GM19455 (cell line): ENCODE results near the gene SMG1.
"Not testable (repeated sequence)": the region's sequence is repeated elsewhere in the genome, so short reads cannot be mapped to it uniquely, and the experiment has no call there.

Experiments
- ATAC-seq: cut with Tn5 transposase; IDR thresholded peaks from one replicate; pipeline ENCODE4 v1.9.1; 2021; ENCODE audit not compliant: unreplicated experiment

The SMG1 gene

GRCh38 chr16:18801145-18801972 lies 124.8 kb downstream of the SMG1 start, which contains the start of gene ARL6IP1:
Gene ARL6IP1, minus strand, starts transcription at chr16:18801549. Its CDS starts 83 bp downstream, at chr16:18801466.
- peak; percentile 90 for ATAC-seq

DNA sequence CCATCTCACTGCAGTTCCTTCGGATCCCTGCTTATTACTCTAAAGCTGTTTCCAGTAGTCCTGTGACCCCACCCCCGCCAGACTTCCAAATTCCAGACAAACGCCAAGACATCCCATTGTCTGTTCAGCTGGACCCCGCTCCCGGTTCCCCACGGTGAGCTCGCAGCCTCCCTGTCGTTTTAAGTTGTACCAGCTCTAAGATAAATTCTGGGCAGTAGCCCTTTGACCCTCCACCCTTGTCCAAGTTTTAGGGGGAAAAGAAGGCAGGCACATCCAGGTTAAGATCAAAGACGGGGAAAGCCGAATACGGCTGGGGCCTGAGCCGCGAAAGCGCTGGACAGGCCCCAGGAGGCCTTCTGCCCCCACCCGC lies 125.4 kb downstream of the SMG1 start:
- no peak for ATAC-seq

- no peak for ATAC-seq
These were observed 125.9 kb downstream of the SMG1 start for GRCh38 chr16:18800293-18800692.

DNA sequence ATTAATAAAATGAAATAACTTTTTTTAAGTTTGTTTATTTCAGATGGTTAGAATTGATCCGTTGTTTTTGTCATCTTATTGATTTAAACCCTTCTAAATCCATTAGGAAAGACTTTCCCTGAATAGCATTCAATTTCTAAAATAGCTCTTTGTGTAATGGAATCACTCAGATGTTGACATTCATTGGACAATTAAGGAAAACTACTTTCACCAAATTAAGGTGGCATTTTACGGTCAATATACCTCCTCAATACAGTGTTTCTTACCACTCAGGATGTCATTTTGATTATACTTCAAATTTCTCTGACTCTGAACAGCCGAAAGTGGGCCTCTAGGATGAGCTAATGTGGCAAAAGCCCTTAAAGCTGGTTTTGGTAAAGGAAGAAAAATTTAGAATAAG lies 126.7 kb downstream of the SMG1 start:
- ATAC-seq: no peak

DNA sequence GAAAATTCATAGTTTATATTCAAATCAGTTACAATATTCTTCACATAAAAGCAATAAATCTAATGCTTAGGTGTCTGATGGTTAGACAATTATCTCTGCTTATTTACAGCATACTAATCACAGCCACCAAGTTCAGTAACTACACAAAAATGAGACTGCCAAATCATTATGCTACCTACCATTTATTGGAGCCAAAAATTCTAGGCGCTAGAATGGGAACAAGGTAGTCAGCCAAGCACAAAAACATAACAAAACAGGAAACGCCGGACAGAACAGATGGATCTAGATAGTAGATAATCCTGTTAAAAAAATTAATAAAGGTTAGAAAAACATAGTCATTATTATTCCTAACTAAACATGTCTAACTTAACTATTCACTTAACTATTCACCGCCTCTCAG lies 128.5 kb downstream of the SMG1 start:
- ATAC-seq: no peak

GRCh38 chr16:18796377-18796776 lies 129.8 kb downstream of the SMG1 start:
- no peak for ATAC-seq

DNA sequence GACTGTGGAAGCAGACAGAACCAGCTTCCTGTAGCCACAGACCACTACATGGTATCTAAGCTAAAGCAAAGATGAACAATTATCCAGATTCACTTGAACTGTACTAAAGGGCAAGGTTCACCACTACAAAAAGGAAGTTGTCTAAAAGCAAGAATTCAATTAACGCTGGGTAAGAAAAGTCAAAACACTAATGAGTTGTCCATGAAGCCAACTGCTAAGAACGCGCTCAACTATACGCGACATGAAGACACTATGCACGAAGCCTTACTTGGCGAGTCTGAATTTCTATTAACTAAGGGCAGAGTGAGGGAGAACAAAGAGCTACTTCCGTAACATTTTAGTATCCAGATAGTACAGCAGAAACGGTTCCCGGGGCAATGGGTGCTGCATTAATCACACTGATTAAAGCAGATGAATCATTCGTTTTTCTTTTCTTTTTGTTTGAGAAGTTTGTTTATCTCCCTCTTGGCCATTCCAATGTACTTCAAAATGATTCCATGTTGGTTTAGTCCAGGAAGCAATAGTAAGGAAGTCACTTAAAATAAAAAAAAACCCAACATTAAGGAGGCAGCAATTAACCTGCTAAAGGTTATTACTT lies 133.3 kb downstream of the SMG1 start:
- no peak for ATAC-seq

DNA sequence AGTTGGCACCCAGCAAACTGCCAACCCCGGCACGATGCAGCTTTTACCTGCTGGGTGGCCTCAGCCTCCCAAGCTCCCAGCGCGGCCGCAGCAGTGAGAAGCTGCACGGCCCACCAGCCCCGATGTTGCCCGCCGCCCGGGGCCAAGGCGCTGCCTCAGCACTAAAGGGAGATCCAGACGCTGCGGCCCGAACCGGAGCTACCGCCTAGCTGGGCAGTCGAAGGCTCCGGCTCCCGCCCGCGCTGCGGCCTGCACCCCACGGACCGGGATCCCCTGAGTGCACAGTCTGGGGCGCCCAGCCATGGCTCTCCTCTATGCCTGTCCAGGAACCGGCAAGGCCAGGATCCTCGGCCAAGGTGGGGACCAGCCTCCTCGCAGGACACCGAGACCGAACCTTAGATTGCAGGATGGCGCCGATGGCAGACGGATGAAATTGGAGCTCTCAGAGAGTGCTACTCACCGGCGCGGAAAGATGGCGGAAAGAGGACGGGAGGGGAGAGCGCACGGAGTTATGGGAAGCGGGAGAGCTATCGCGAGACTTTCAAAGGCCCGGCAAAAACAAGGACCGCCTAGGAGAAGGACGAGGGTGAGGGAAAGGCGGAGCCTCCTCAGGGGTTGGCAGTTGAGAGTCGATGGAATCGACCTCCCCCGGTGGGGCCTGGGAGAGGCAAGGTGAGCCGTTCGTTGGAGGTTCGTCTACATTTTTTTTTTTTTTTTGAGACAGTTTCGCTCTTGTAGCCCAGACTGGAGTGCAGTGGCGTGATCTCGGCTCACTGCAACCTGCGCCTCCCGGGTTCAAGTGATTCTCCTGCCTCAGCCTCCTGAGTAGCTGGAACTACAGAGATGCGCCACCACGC lies 136.1 kb downstream of the SMG1 start, which contains the start of gene RPS15A:
Gene RPS15A (minus strand): TSS at position 485 of the 857 bp plus-strand sequence. CDS start 1,221 bp downstream, outside the sequence.
- ATAC-seq: peak; percentile 86

GRCh38 chr16:18789515-18789849 lies 136.7 kb downstream of the SMG1 start:
- no peak for ATAC-seq

DNA sequence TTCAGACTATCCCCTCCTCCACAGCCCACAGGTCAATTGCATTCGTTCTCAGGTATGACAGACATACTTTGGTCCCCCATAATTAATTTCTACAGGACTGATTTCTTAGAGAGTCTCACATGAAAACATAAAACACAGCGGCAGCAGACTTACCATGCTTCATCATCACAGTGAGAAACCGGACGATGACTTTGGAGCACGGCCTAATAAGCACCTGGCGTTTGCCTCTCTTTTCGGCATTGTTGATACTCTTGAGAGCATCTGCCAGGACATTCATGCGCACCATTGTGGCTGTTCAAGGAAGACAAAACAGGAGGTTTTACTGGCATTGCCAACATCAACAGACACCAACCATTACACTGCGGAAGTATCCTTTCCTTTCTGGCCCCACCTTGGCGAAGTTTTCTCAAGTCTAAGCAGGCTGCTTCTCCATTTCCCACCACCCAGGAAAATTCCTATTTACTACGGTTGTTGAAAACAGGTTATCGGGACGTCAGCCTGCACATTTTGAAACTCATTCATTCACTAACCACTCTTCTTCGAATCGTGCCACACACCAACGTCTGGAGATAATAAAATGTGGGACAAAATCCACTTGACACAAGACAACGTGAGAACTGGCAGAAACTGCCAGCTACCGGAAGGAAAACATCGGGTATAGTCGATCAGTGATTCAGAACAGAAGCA lies 137.2 kb downstream of the SMG1 start:
- ATAC-seq: no peak

DNA sequence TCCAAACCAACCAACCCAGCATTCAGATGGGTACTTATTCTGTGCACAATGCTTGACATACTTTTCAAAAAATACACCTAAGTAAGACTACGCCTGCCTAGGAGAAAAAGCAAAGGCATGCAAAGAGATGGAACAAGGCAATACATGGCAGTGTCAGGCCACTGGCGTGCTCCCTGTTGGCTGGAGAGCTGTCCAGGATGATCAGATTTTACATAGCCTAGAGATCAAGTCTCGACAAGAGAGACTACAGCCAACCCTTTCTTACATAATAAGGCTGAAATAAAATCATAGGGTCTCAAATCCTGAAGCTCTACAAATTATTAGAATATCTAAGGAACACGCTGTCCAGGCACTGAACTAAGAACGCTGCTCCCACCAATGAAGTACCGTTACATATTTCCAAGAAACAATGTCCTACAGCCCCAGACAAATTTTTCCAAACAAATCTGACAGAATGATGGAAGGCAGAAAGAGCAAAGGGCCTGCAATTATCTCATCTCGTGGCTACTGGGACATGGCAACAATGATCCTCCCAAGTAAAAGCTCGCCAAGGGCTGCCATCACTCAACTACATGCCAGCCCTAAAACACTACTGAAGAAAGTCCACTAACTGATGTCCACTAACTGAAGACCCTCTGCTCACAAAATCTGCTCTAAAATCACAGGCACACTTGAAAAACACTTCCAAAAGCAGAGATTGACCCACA lies 141.1 kb downstream of the SMG1 start:
- no peak for ATAC-seq

DNA sequence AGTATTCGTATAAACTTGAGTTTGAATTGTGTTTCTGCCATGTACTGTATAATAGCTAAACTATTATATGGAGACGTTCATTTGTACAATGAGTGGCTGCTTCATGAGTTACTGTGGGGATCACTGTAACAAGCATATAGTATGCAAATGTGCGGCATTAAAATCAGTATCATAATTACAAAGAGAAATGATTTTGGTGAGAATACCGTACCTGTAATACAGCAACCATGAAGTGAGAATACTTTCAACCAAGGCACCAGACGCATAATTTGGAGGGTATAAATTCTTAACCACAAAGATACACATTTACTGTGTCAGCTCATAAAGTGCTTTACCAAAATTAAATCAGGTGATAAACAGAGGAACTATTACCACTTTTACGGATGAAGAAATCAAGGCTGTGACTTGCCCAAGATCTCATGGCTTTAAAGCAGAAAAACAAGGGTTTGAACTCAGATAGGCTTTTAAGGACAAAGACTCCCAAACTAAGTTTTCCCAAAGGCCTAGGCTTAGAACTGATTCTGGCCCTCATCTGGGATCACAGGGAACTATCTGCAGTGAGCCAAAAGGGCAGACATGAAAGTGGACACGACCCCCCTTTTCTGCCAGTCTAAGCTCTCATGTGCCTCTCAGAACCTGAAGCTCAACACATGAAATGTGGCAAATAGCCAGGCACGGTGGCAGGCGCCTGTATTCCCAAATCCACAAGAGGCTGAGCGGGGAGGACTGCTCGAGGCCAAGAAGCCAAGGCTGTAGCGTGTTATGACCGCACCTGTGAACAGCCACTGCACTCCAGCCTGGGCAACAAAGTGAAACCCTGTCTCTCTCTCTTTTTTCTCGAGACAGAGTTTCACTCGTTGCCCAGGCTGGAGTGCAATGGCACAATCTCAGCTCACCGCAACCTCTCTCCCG lies 142.5 kb downstream of the SMG1 start:
- ATAC-seq: no peak

DNA sequence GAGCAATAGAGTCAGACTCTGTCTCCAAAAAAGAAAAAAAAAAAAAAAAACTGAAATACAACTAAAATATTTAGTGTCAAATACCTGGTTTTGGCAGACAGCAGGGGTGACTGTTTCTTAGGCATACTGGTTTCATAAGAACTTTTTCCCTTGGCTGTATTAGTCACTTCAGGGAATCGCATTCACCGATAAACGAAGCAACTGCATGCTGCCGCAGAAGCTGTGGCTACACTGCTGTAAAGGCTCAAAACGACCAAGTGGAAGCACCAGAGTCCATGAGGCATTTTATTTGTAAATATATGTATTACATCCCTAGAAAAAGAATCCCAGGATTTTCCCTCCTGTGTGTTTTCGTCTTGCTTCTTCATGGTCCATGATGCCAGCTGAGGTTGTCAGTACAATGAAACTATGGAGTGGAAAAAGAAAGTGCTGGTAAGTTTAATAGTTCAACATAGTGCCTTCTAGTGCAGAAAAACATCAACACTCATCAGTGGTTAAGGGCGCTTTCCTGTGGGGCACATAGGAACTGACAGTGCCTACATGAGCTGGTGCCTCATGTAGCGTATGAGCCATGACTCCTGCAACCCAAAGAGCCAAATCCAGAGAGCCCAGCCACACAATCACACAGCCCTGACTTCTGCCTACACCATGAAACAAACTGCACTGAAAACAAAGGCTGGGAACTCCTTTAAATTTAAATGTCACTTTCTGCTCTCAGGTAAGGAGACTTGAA lies 143.3 kb downstream of the SMG1 start:
- ATAC-seq: no peak

GRCh38 chr16:18781232-18781631 lies 145.0 kb downstream of the SMG1 start:
- ATAC-seq: not testable (repeated sequence)

GRCh38 chr16:18780460-18781026 lies 145.7 kb downstream of the SMG1 start:
- ATAC-seq: not testable (repeated sequence)

- ATAC-seq: not testable (repeated sequence)
These were observed 148.5 kb downstream of the SMG1 start for GRCh38 chr16:18777664-18778063.

GRCh38 chr16:18776334-18776733 lies 149.9 kb downstream of the SMG1 start:
- not testable (repeated sequence) for ATAC-seq

DNA sequence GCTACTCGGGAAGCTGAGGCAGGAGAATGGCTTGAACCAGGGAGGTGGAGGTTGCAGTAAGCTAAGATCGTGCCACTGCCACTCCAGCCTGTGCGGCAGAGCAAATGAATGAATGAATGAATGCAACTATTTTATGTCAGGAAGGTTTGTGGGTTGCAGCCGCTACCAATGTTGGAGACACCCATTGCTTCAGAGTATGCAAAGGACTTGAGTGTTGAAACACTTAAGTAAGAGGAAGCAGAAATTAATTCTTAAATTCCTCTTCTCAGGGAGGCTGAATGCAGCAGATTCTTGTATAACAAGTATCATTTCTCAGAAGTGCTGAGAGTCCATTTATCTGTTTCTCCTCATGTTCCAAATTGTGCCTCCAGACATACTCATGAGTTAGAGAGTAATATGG lies 151.6 kb downstream of the SMG1 start:
- not testable (repeated sequence) for ATAC-seq
